ENCODE results near the gene FGFR4.

Gene FGFR4

DNA sequence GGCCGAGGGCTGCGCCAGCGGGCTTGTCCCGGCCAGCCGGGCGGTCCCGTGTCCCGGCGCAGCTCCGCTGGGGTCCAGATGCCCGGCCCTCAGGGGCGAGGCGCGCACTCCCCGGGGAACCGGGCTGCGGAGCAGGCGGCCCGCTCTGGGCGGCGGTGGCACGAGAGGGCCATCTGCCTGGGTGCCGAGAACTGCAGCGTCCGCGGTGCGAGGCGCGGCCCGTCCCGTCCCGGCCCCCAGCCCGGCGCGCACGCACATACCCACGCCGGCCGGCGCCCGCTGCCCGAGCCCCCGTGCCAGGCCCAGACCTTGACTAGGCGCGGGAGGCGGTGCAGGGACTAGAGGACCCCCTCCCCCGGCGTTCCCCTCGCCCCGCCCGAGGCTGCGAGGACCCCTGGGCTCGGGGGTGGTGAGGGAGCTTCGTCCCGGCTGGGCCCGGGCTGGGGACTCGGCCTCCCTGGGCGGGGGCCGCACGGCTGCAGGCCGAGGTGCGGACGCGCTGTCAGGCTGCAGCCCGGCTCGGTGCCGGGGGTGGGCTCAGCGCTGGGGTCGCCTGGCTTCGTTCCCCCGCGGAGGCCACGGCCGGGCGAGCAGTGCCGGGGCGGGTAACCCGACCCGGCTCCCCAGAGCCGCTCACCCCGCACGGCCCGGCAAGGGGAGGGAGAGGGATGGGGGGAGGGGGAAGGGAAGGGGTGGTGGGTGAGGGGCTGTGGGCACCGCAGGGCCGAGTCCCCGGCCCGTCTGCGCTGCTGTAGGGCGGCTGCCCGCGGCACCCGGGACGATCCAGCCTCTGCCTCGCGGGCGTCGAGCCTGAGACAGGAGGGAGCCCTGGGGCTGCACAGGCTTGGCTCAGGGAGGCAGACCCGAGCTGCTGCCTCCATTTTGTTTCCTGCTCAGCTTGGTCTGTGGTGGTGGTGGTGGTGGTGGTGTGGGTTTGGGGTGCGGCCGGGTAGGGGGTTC lies 45.7 kb downstream of the FGFR4 start:
- no peak for DNase-seq (ENCODE audit: low read depth)

DNA sequence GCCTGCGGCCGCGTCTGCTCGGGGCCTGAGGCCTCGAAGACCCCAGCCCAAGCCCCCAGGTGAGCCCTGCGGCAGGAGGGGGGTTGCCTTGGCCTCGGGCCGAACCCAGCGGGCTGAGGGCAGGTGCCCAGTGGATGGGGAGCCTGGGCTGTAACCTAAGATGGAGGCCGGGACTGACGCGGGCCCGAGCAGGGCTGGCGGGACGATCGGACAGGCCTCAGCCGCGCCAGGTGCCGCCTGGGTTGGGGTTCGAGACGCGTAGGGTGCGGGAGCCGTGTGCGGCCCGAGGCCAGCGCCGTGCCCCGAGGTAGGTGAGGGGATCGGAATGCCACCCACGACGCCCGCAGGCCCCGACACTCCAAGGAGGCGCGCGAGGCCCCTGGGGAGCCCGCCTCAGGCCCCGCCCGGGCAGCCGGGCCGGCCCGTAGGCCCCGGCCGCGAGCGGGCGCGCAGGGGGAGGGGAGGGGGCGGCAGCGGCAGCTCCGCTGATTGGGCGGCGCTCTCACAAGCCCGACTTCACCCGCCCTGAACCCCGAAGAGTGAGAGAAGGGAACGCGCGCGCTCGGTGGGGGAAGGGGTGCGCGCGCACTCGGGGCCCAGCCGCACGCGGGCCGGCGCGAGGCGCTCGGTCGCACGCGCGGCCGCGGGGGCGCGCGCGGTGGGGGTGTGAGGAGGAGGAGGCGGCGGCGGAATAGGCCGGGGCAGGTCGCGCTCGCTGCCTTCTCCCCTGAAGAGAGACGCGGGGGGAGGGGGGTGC lies 46.6 kb downstream of the FGFR4 start, which contains the start of gene NSD1:
TSS of gene NSD1 (plus strand) at position 678 of the 757 bp plus-strand sequence. CDS start 1,331 bp downstream, outside the sequence.
- DNase-seq (ENCODE audit: low read depth), result peak; percentile 56

GRCh38 chr5:177133853-177134696 lies 47.4 kb downstream of the FGFR4 start:
- DNase-seq (ENCODE audit: low read depth), result no peak

GRCh38 chr5:177134697-177135225 lies 48.0 kb downstream of the FGFR4 start:
- no peak for DNase-seq (ENCODE audit: low read depth)

GRCh38 chr5:177140312-177140711 lies 53.6 kb downstream of the FGFR4 start:
- DNase-seq (ENCODE audit: low read depth), result no peak

- no peak for DNase-seq (ENCODE audit: low read depth)
Measured at GRCh38 chr5:177141496-177141895, 54.8 kb downstream of the FGFR4 start.

DNA sequence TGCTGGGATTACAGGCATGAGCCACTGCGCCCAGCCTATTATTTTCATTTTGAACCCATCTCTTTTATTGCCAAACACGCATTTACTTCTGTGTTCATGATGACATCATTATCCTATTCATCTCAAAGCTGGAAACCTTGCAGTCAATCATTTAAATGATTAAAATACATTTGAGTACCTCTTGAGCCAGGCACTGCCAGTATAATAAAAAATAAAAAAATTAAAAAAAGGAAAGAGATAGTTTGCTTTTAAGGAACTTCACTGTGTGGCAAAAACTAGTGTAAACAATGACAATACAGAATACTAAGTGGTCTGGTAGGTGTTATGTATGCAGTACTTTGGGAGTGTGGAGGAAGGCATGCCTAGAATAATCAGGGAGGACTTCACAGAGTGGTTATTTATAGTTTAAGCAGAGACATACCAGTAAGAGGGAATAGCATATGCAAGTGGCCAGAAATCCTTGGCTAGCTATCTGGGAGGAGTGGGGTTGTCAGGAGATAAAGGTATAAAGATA lies 55.4 kb downstream of the FGFR4 start:
- no peak for DNase-seq (ENCODE audit: low read depth)

DNA sequence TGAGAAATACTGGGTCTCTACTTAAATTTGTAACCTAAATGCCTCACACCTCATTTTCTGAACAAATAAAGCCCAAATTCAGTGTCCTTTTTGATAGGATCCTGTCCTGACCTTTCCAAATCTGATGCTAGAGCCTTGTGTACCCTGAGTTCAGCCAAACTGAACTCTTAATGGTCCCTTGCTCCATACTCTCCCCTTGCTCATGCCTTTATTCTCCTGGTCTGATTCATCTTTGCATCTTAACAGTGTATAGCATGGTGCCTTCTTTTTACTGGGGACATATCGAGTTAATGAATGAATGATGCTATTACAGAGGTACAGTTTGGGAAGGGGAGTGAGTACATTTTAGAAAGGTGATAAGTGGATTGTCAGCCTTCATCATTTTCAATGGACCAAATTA lies 56.1 kb downstream of the FGFR4 start:
- DNase-seq (ENCODE audit: low read depth), result no peak

DNA sequence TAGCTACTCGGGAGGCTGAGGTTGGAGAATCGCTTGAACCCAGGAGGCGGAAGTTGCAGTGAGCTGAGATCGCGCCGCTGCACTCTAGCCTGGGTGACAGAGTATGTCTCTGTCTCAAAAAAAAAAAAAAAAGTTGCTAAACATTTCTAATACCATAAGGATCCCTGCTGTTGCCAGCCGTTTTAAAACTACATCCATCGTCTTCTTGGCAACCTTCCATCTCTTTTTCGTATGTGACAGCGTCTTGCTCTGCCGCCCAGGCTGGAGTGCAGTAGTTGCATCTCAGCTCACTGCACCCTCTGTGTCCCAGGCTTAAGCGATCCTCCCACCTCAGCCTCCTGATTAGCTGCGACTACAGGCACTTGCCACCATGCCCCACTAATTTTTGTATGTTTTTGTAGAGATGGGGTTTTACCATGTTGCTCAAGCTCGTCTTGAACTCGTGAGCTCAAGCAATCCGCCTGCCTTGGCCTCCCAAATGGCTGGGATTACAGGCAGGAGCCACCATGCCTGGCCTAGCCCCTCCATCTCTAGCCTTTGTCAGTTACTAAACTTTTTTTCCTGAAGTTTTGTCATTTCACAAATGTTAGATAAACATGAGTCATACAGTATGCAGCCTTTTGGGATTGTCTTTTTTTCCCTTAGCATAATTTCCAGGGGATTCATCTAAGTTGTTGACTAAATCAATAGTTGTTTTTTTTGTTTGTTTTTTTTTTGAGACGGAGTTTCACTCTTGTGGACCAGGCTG lies 60.4 kb downstream of the FGFR4 start:
- DNase-seq (ENCODE audit: low read depth), result peak; percentile 36

Data from stromal cell of bone marrow (primary cell).